Lower leg skin (tissue), 4 donors: ENCODE results near the gene SDK1. TPM values are rescaled to one million over a fixed set of nuclear protein-coding genes. Genes with fewer than 3 reads are reported as not detected.

Source experiments
- DNase-seq, 2 donors: peaks; one replicate each; pipeline ENCODE4 v3.0.0-alpha.2; 2019; ENCODE audit warnings: low spot score in 2 of 2
- H3K4me3 ChIP-seq: fragments of 200-600 bp; sonication (generic); 2 replicates; pipeline ENCODE4 v1.5.1; 2017; ENCODE audit warnings: mild to moderate bottlenecking, low read depth; ENCODE audit not compliant: poor library complexity, severe bottlenecking
- CTCF ChIP-seq, 3 donors: fragments of 450-650 bp; IDR thresholded peaks; one replicate each; pipeline ENCODE4 v1.5.1; 2016; ENCODE audit warnings: antibody characterized with exemption in 3 of 3, mild to moderate bottlenecking in 3 of 3, moderate library complexity in 2 of 3
- POLR2A ChIP-seq, 2 donors: fragments of 450-650 bp; IDR thresholded peaks; one replicate each; pipeline ENCODE4 v1.6.1; 2016 to 2017; ENCODE audit warnings: antibody characterized with exemption in 2 of 2, mild to moderate bottlenecking in 1 of 2, moderate library complexity in 1 of 2
- WGBS, 2 donors: methylation state at CpG; one replicate each; pipeline ENCODE4 v1.1.5; 2018; 5-methylcytosine and 5-hydroxymethylcytosine counted together
- intact Hi-C: fragments of 100-400 bp; cut with DNase I; formaldehyde crosslinking; loops from one replicate; pipeline ENCODE4 v1.15.0; 2023; ENCODE audit warnings: low total_unique reads
- total RNA-seq, 4 donors: library from RNA; depleted of rRNA; stranded (reverse); fragments of >200 nt; gene quantifications; one replicate each; pipeline ENCODE4 v1.1.0, GENCODE V29; 2016

Gene SDK1
- total RNA-seq, 4 donors from 2014 or later: 1.9 to 7.2 (median 5.1) TPM

GRCh38 chr7:3995187-3995586 is 694.1 kb downstream of the SDK1 start:
- 74 to 85% methylated on average over 7 of the region's 7 CpGs for WGBS, 2 donors
- no peak for DNase-seq
- intact Hi-C loops: no loop called here
- TF ChIP-seq POLR2A (IDR thresholded peaks at IDR 0.05): no peak
- TF ChIP-seq CTCF (IDR thresholded peaks at IDR 0.05): no peak
- no peak overlapping the region for H3K4me3 ChIP-seq

- TF ChIP-seq CTCF (IDR thresholded peaks at IDR 0.05) (no peak), POLR2A (IDR thresholded peaks at IDR 0.05) (no peak)
- intact Hi-C loops: no loop called here
- 86 to 96% methylated on average over 7 to 8 of the region's 11 CpGs for WGBS, 2 donors
- no peak for DNase-seq
- H3K4me3 ChIP-seq: no peak overlapping the region
Observed at GRCh38 chr7:3998060-3998459, 697.0 kb downstream of the SDK1 start.

DNA sequence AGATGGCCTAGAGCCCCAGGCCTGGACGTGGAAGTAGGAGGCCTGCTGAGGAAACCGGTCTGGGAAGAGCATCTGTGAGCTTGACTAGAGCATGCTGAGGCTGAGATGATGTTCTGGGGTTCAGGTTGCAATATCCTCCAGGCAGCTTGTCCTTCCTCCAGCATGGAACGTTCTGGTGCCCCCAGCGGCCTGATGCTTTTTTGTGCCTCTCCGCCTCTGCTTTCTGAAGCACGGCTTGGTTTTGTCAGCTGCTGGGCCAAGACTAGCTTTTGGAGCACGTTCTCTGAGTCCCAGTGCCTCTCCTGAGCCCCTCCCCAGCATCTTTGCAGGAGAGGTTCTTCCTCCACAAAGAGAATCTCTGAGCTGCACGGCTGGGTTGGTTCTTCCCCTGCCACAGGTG is 699.1 kb downstream of the SDK1 start:
- H3K4me3 ChIP-seq: no peak overlapping the region
- intact Hi-C loops: no loop called here
- DNase-seq: no peak
- TF ChIP-seq CTCF (IDR thresholded peaks at IDR 0.05) (no peak), POLR2A (IDR thresholded peaks at IDR 0.05) (no peak)
- 73 to 79% methylated on average over 8 of the region's 8 CpGs for WGBS, 2 donors

GRCh38 chr7:4000934-4001333 is 699.9 kb downstream of the SDK1 start:
- DNase-seq: no peak
- intact Hi-C loops: no loop called here
- WGBS, 2 donors: 78 to 92% methylated on average over 6 to 7 of the region's 8 CpGs
- H3K4me3 ChIP-seq: no peak overlapping the region
- TF ChIP-seq CTCF (IDR thresholded peaks at IDR 0.05) (no peak), POLR2A (IDR thresholded peaks at IDR 0.05) (no peak)

DNA sequence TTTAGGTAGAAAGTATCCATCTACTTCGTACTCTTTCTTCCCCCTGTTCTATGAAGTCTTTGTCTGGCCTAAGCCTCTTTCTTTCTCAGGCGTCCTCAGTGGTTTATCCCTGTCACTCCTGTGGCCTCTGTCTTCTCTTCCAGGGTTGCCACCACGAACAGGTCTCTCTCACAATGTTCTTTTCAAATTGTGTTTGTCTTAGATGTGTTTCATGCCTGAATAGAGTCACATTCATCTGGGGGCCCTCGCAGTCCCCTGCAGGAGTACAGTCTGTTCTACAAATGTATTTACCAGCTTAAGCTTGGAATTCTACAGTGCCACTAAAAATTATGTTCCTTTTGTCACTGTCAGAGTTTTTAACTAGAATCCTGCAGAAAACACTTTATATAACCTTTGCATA is 700.7 kb downstream of the SDK1 start:
- intact Hi-C loops: no loop called here
- WGBS, 2 donors: 89 to 90% methylated on average over 4 of the region's 4 CpGs
- no peak overlapping the region for H3K4me3 ChIP-seq
- TF ChIP-seq CTCF (IDR thresholded peaks at IDR 0.05) (no peak), POLR2A (IDR thresholded peaks at IDR 0.05) (no peak)
- no peak for DNase-seq

DNA sequence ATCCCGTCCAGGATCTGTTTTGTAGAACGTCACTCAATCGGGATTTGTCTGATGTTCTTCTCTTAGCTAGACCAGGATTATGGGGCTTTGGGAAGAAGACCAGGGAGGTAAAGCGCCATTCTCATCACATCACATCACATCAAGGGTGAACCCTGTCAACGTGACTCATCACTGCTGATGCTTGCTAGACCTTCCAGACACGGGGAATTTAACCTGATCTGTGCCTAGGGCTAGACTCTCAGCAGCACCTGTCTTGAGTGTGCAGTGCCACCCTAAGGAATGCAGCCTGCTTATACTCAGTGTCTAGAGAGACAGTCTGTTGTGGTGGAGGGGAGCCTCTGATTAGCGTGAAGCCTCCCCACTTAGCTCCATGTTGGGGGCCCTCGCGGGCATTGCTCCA is 702.5 kb downstream of the SDK1 start:
- TF ChIP-seq POLR2A (IDR thresholded peaks at IDR 0.05) (no peak), CTCF (IDR thresholded peaks at IDR 0.05) (no peak)
- no peak for DNase-seq
- intact Hi-C loops: no loop called here
- 80 to 85% methylated on average over 9 of the region's 9 CpGs for WGBS, 2 donors
- H3K4me3 ChIP-seq: no peak overlapping the region
